Epithelial cell of proximal tubule (primary cell): ENCODE results near the gene TRIM44. TPM values are rescaled to one million over a fixed set of nuclear protein-coding genes. Genes with fewer than 3 reads are reported as not detected.
"Not testable (repeated sequence)": the region's sequence is repeated elsewhere in the genome, so short reads cannot be mapped to it uniquely, and the experiment has no call there.

ENCODE experiments used
- DNase-seq: peaks from one replicate; pipeline ENCODE4 v3.0.0-alpha.2; 2011; ENCODE audit warnings: low read depth
- H3K4me3 ChIP-seq: 2 replicates; pipeline ENCODE4 v1.5.1; 2011; ENCODE audit warnings: low read depth, mild to moderate bottlenecking, low read length
- CTCF ChIP-seq: conservative IDR thresholded peaks from 2 replicates; pipeline ENCODE4 v1.5.1; 2012; ENCODE audit warnings: low read depth, mild to moderate bottlenecking, low read length
- total RNA-seq: library from RNA; depleted of rRNA; stranded (reverse); fragments of >200 nt; gene quantifications from 2 replicates; pipeline ENCODE4 v1.2.3, GENCODE V29; 2015

Gene TRIM44
- total RNA-seq, 1 donor from 2014 or later: 42.1 TPM

GRCh38 chr11:35761899-35762298 is 99.3 kb downstream of the TRIM44 start:
- H3K4me3 ChIP-seq: no peak overlapping the region
- no peak for DNase-seq
- no peak for TF ChIP-seq CTCF

GRCh38 chr11:35763301-35763700 is 100.7 kb downstream of the TRIM44 start:
- no peak for TF ChIP-seq CTCF
- no peak for DNase-seq
- H3K4me3 ChIP-seq: no peak overlapping the region

GRCh38 chr11:35763765-35764164 is 101.2 kb downstream of the TRIM44 start:
- TF ChIP-seq CTCF: no peak
- H3K4me3 ChIP-seq: no peak overlapping the region
- DNase-seq: no peak

- no peak for DNase-seq
- H3K4me3 ChIP-seq: no peak overlapping the region
- peak; percentile 7 for TF ChIP-seq CTCF
Observed at GRCh38 chr11:35764417-35764816, 101.8 kb downstream of the TRIM44 start.

GRCh38 chr11:35765211-35765610 is 102.6 kb downstream of the TRIM44 start:
- H3K4me3 ChIP-seq: no peak overlapping the region
- DNase-seq: no peak
- TF ChIP-seq CTCF: no peak

GRCh38 chr11:35766651-35767050 is 104.1 kb downstream of the TRIM44 start:
- no peak for DNase-seq
- no peak for TF ChIP-seq CTCF
- no peak overlapping the region for H3K4me3 ChIP-seq

GRCh38 chr11:35770425-35770824 is 107.8 kb downstream of the TRIM44 start:
- not testable (repeated sequence) for H3K4me3 ChIP-seq, DNase-seq

GRCh38 chr11:35771722-35772121 is 109.1 kb downstream of the TRIM44 start:
- TF ChIP-seq CTCF: no peak
- DNase-seq: no peak
- H3K4me3 ChIP-seq: no peak overlapping the region

- not testable (repeated sequence) for DNase-seq, H3K4me3 ChIP-seq
Observed at GRCh38 chr11:35777241-35777640, 114.7 kb downstream of the TRIM44 start.

- H3K4me3 ChIP-seq, DNase-seq: not testable (repeated sequence)
Observed at GRCh38 chr11:35778943-35779342, 116.4 kb downstream of the TRIM44 start.
